Measurements from ENCODE around the gene SLC29A1.

The SLC29A1 gene

GRCh38 chr6:44216677-44217331, 6.6 kb upstream of the SLC29A1 start, which contains the start of gene MYMX:
Gene MYMX, plus strand, starts transcription at chr6:44216926. Its CDS starts 546 bp downstream, at chr6:44217472.
- no peak within 1 kb of the TSS for H3K4me3 ChIP-seq (ENCODE audit: low read depth, low read length)
- H3K27ac ChIP-seq (ENCODE audit: low read depth, low read length) = no peak within 1 kb of the TSS
- H2AFZ ChIP-seq (ENCODE audit: low read length, unreplicated experiment) = no peak within 1 kb of the TSS
- no peaks in the 10 kb centered on the region for H3K36me3 ChIP-seq (ENCODE audit: insufficient read depth, low read length)
- H3K4me1 ChIP-seq (ENCODE audit: control insufficient read depth, insufficient read depth, low read length, unreplicated experiment) = peaks cover 28% of the 10 kb centered on the region
- no peaks in the 10 kb centered on the region for H3K27me3 ChIP-seq (ENCODE audit: insufficient read depth, low read length)
- no peaks in the 10 kb centered on the region for H3K79me2 ChIP-seq (ENCODE audit: control insufficient read depth, insufficient read depth, low read length, unreplicated experiment)

- peaks cover 34% of the 10 kb centered on the region for H3K4me1 ChIP-seq (ENCODE audit: control insufficient read depth, insufficient read depth, low read length, unreplicated experiment)
- no peak overlapping the region for H3K27ac ChIP-seq (ENCODE audit: low read depth, low read length)
- no peak overlapping the region for H3K4me3 ChIP-seq (ENCODE audit: low read depth, low read length)
- no peaks in the 10 kb centered on the region for H3K27me3 ChIP-seq (ENCODE audit: insufficient read depth, low read length)
- no peak overlapping the region for H2AFZ ChIP-seq (ENCODE audit: low read length, unreplicated experiment)
- no peaks in the 10 kb centered on the region for H3K36me3 ChIP-seq (ENCODE audit: insufficient read depth, low read length)
- H3K79me2 ChIP-seq (ENCODE audit: control insufficient read depth, insufficient read depth, low read length, unreplicated experiment) = no peaks in the 10 kb centered on the region
Observed at GRCh38 chr6:44217332-44218143, 5.9 kb upstream of the SLC29A1 start.

- Histone ChIP-seq H3K4me3 (ENCODE audit: low read depth, low read length) (peak overlapping the region; percentile 82), H3K27me3 (ENCODE audit: insufficient read depth, low read length) (no peaks in the 10 kb centered on the region), H2AFZ (ENCODE audit: low read length, unreplicated experiment) (peak overlapping the region; percentile 14), H3K79me2 (ENCODE audit: control insufficient read depth, insufficient read depth, low read length, unreplicated experiment) (no peaks in the 10 kb centered on the region), H3K4me1 (ENCODE audit: control insufficient read depth, insufficient read depth, low read length, unreplicated experiment) (peaks cover 39% of the 10 kb centered on the region), H3K36me3 (ENCODE audit: insufficient read depth, low read length) (no peaks in the 10 kb centered on the region), H3K27ac (ENCODE audit: low read depth, low read length) (peak overlapping the region; percentile 16; the same call in 1 of the 2 replicates)
Observed at GRCh38 chr6:44219053-44219814, 4.2 kb upstream of the SLC29A1 start.

- H3K4me3 ChIP-seq (ENCODE audit: low read depth, low read length) = peak overlapping the region; percentile 82
Observed at GRCh38 chr6:44219815-44220784, 3.3 kb upstream of the SLC29A1 start.

GRCh38 chr6:44220913-44221290, 2.5 kb upstream of the SLC29A1 start:
- no peaks in the 10 kb centered on the region for H3K36me3 ChIP-seq (ENCODE audit: insufficient read depth, low read length)
- H3K27ac ChIP-seq (ENCODE audit: low read depth, low read length) = peak overlapping the region; percentile 60
- peaks cover 44% of the 10 kb centered on the region for H3K4me1 ChIP-seq (ENCODE audit: control insufficient read depth, insufficient read depth, low read length, unreplicated experiment)
- H2AFZ ChIP-seq (ENCODE audit: low read length, unreplicated experiment) = no peak overlapping the region
- H3K27me3 ChIP-seq (ENCODE audit: insufficient read depth, low read length) = no peaks in the 10 kb centered on the region
- H3K79me2 ChIP-seq (ENCODE audit: control insufficient read depth, insufficient read depth, low read length, unreplicated experiment) = peaks cover 14% of the 10 kb centered on the region
- H3K4me3 ChIP-seq (ENCODE audit: low read depth, low read length) = no peak overlapping the region

More at GRCh38 chr6:44219815-44220784, 3.3 kb upstream of the SLC29A1 start:
- H3K4me1 ChIP-seq (ENCODE audit: control insufficient read depth, insufficient read depth, low read length, unreplicated experiment) = peaks cover 44% of the 10 kb centered on the region
- H3K27ac ChIP-seq (ENCODE audit: low read depth, low read length) = no peak overlapping the region
- no peaks in the 10 kb centered on the region for H3K27me3 ChIP-seq (ENCODE audit: insufficient read depth, low read length)
- H3K79me2 ChIP-seq (ENCODE audit: control insufficient read depth, insufficient read depth, low read length, unreplicated experiment) = peaks cover 8% of the 10 kb centered on the region
- H3K36me3 ChIP-seq (ENCODE audit: insufficient read depth, low read length) = no peaks in the 10 kb centered on the region
- no peak overlapping the region for H2AFZ ChIP-seq (ENCODE audit: low read length, unreplicated experiment)

- no peaks in the 10 kb centered on the region for H3K36me3 ChIP-seq (ENCODE audit: insufficient read depth, low read length)
- peak overlapping the region; percentile 60 for H3K27ac ChIP-seq (ENCODE audit: low read depth, low read length)
- H3K79me2 ChIP-seq (ENCODE audit: control insufficient read depth, insufficient read depth, low read length, unreplicated experiment) = peaks cover 20% of the 10 kb centered on the region
- H3K4me3 ChIP-seq (ENCODE audit: low read depth, low read length) = peak overlapping the region; percentile 60
- peaks cover 44% of the 10 kb centered on the region for H3K4me1 ChIP-seq (ENCODE audit: control insufficient read depth, insufficient read depth, low read length, unreplicated experiment)
- H3K27me3 ChIP-seq (ENCODE audit: insufficient read depth, low read length) = no peaks in the 10 kb centered on the region
- H2AFZ ChIP-seq (ENCODE audit: low read length, unreplicated experiment) = no peak overlapping the region
Observed at GRCh38 chr6:44221291-44221960, 2.0 kb upstream of the SLC29A1 start.

- Histone ChIP-seq H3K4me1 (ENCODE audit: control insufficient read depth, insufficient read depth, low read length, unreplicated experiment) (peaks cover 42% of the 10 kb centered on the region), H3K27ac (ENCODE audit: low read depth, low read length) (peak overlapping the region; percentile 59; the same call in 1 of the 2 replicates), H2AFZ (ENCODE audit: low read length, unreplicated experiment) (no peak overlapping the region), H3K27me3 (ENCODE audit: insufficient read depth, low read length) (no peaks in the 10 kb centered on the region), H3K36me3 (ENCODE audit: insufficient read depth, low read length) (no peaks in the 10 kb centered on the region), H3K79me2 (ENCODE audit: control insufficient read depth, insufficient read depth, low read length, unreplicated experiment) (peaks cover 22% of the 10 kb centered on the region), H3K4me3 (ENCODE audit: low read depth, low read length) (peak overlapping the region; percentile 60)
Observed at GRCh38 chr6:44221961-44222335, 1.4 kb upstream of the SLC29A1 start.

- peaks cover 22% of the 10 kb centered on the region for H3K79me2 ChIP-seq (ENCODE audit: control insufficient read depth, insufficient read depth, low read length, unreplicated experiment)
- H3K27me3 ChIP-seq (ENCODE audit: insufficient read depth, low read length) = no peaks in the 10 kb centered on the region
- H3K27ac ChIP-seq (ENCODE audit: low read depth, low read length) = no peak overlapping the region
- H2AFZ ChIP-seq (ENCODE audit: low read length, unreplicated experiment) = peak overlapping the region; percentile 48
- H3K36me3 ChIP-seq (ENCODE audit: insufficient read depth, low read length) = no peaks in the 10 kb centered on the region
- H3K4me3 ChIP-seq (ENCODE audit: low read depth, low read length) = peak overlapping the region; percentile 76
- peaks cover 34% of the 10 kb centered on the region for H3K4me1 ChIP-seq (ENCODE audit: control insufficient read depth, insufficient read depth, low read length, unreplicated experiment)
Observed at GRCh38 chr6:44222486-44223318, 693 bp upstream of the SLC29A1 start.
